Measurements from ENCODE around the gene FBXO48.

GRCh38 chr2:68428126-68428525, 39.0 kb downstream of the FBXO48 start:
- no peak for TF ChIP-seq POLR2A (IDR thresholded peaks at IDR 0.05)
- no peak for TF ChIP-seq CTCF (IDR thresholded peaks at IDR 0.05)
